ENCODE results near the gene FAXDC2.
"Not testable (repeated sequence)": the region's sequence is repeated elsewhere in the genome, so short reads cannot be mapped to it uniquely, and the experiment has no call there.

FAXDC2 gene

GRCh38 chr5:154829589-154830218, 20.7 kb downstream of the FAXDC2 start:
- DNase-seq = no peak

- DNase-seq = no peak
These were observed 21.2 kb downstream of the FAXDC2 start for GRCh38 chr5:154829181-154829588.

GRCh38 chr5:154824070-154824469, 26.3 kb downstream of the FAXDC2 start:
- no peak for DNase-seq

- DNase-seq = no peak
These were observed 26.8 kb downstream of the FAXDC2 start for GRCh38 chr5:154823605-154824004.

- DNase-seq = not testable (repeated sequence)
These were observed 27.5 kb downstream of the FAXDC2 start for GRCh38 chr5:154822896-154823295.

GRCh38 chr5:154820383-154820782, 30.0 kb downstream of the FAXDC2 start:
- DNase-seq = no peak

- DNase-seq = no peak
These were observed 30.9 kb downstream of the FAXDC2 start for GRCh38 chr5:154819546-154819945.

- DNase-seq = no peak
These were observed 31.8 kb downstream of the FAXDC2 start for GRCh38 chr5:154818471-154819116.

- DNase-seq = no peak
These were observed 32.6 kb downstream of the FAXDC2 start for GRCh38 chr5:154817815-154818214.

- no peak for DNase-seq
These were observed 33.4 kb downstream of the FAXDC2 start for GRCh38 chr5:154816891-154817492.

GRCh38 chr5:154815684-154816247, 34.6 kb downstream of the FAXDC2 start:
- DNase-seq = no peak

- DNase-seq = no peak
These were observed 35.4 kb downstream of the FAXDC2 start for GRCh38 chr5:154815025-154815424.

- DNase-seq = no peak
These were observed 36.7 kb downstream of the FAXDC2 start for GRCh38 chr5:154813736-154814135.

GRCh38 chr5:154813158-154813557, 37.2 kb downstream of the FAXDC2 start:
- no peak for DNase-seq

- DNase-seq = peak; percentile 55
These were observed 38.5 kb downstream of the FAXDC2 start for GRCh38 chr5:154811653-154812465.

GRCh38 chr5:154811239-154811638, 39.2 kb downstream of the FAXDC2 start:
- no peak for DNase-seq

- DNase-seq = no peak
These were observed 44.2 kb downstream of the FAXDC2 start for GRCh38 chr5:154806176-154806575.

GRCh38 chr5:154802050-154802449, 48.4 kb downstream of the FAXDC2 start:
- no peak for DNase-seq

GRCh38 chr5:154801083-154801482, 49.3 kb downstream of the FAXDC2 start:
- DNase-seq = peak; percentile 42

- no peak for DNase-seq
These were observed 49.8 kb downstream of the FAXDC2 start for GRCh38 chr5:154800582-154800981.

GRCh38 chr5:154797762-154798161, 52.6 kb downstream of the FAXDC2 start:
- no peak for DNase-seq

- DNase-seq = no peak
These were observed 55.2 kb downstream of the FAXDC2 start for GRCh38 chr5:154795235-154795596.

- no peak for DNase-seq
These were observed 55.7 kb downstream of the FAXDC2 start for GRCh38 chr5:154794525-154795234.
